Osteoblast (primary cell): Measurements from ENCODE around the gene NR2F1-AS1. TPM values are rescaled to one million over a fixed set of nuclear protein-coding genes. Genes with fewer than 3 reads are reported as not detected.

Source experiments
- DNase-seq: peaks from one replicate; pipeline ENCODE4 v3.0.0; 2011; ENCODE audit warnings: low spot score, mixed read lengths; ENCODE audit not compliant: insufficient read length; ENCODE audit errors: missing footprints
- H2AFZ ChIP-seq: 2 replicates; pipeline ENCODE4 v1.6.0; 2011; ENCODE audit warnings: mild to moderate bottlenecking, low read length
- H3K27ac ChIP-seq: 2 replicates; pipeline ENCODE4 v1.5.1; 2011; ENCODE audit warnings: mild to moderate bottlenecking, low read depth, low read length, moderate library complexity
- H3K27me3 ChIP-seq: 2 replicates; pipeline ENCODE4 v1.6.0; 2012; ENCODE audit warnings: mild to moderate bottlenecking, control low read depth, inconsistent platforms, low read length, moderate library complexity; ENCODE audit not compliant: insufficient read depth
- H3K36me3 ChIP-seq: 2 replicates; pipeline ENCODE4 v1.5.1; 2011; ENCODE audit warnings: mild to moderate bottlenecking, low read length, control low read depth, moderate library complexity; ENCODE audit not compliant: insufficient read depth
- H3K4me1 ChIP-seq: 2 replicates; pipeline ENCODE4 v1.5.1; 2011; ENCODE audit warnings: mild to moderate bottlenecking, low read length, control low read depth, moderate library complexity; ENCODE audit not compliant: insufficient read depth
- H3K4me2 ChIP-seq: 2 replicates; pipeline ENCODE4 v1.6.0; 2011; ENCODE audit warnings: mild to moderate bottlenecking, low read length; ENCODE audit not compliant: insufficient read depth
- H3K4me3 ChIP-seq: fragments of 200-600 bp; sonication (generic); 3 replicates; pipeline ENCODE4 v1.5.1; 2012; ENCODE audit warnings: mild to moderate bottlenecking, low read length, inconsistent platforms; ENCODE audit not compliant: insufficient read depth
- H3K79me2 ChIP-seq: 2 replicates; pipeline ENCODE4 v1.6.0; 2012; ENCODE audit warnings: mild to moderate bottlenecking, low read length, control low read depth, inconsistent platforms; ENCODE audit not compliant: insufficient read depth
- H3K9me3 ChIP-seq: 2 replicates; pipeline ENCODE4 v1.5.1; 2011; ENCODE audit warnings: low read depth, low read length, control low read depth
- H4K20me1 ChIP-seq: 2 replicates; pipeline ENCODE4 v1.6.0; 2012; ENCODE audit warnings: mild to moderate bottlenecking, low read length, control low read depth; ENCODE audit not compliant: insufficient read depth
- total RNA-seq: library from RNA; depleted of rRNA; stranded (reverse); fragments of >200 nt; gene quantifications from 2 replicates; pipeline ENCODE4 v1.2.3, GENCODE V29; 2012
- TF ChIP-seq, protein P1 (sequence below): IDR thresholded peaks from 2 replicates; pipeline ENCODE4 v1.5.1; 2011; ENCODE audit warnings: mild to moderate bottlenecking, low read depth, low read length, moderate library complexity; ENCODE audit errors: extremely low read depth

Gene NR2F1-AS1
- total RNA-seq, 1 donor, result 15.9 TPM

DNA sequence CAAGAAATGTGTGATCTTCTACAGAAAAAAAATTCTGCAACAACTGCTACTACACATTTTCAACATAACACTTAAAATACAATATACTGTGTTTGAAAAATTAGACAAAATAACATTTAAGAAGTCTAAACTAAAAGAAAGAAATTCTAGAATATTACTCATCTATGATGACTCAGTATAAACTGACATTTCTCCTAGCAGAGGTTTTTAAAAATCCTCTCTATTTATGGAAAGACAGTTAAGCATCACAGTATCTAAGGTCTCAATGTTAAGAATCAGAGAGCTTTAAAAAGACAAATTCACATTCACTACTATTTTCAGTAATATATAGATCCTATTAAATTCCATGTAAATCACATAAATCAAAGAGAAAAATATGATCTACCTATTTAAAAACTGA lies 61.3 kb downstream of the NR2F1-AS1 start:
- Histone ChIP-seq H3K36me3 (peaks cover 3% of the 10 kb centered on the region), H3K9me3 (no peaks in the 10 kb centered on the region), H4K20me1 (no peaks in the 10 kb centered on the region), H3K4me1 (peaks cover 15% of the 10 kb centered on the region), H2AFZ (no peak overlapping the region), H3K27me3 (no peaks in the 10 kb centered on the region), H3K4me2 (peak overlapping the region; percentile 20), H3K4me3 (no peak overlapping the region), H3K27ac (peak overlapping the region; percentile 69), H3K79me2 (peaks cover 5% of the 10 kb centered on the region)
- TF ChIP-seq, protein P1, sequence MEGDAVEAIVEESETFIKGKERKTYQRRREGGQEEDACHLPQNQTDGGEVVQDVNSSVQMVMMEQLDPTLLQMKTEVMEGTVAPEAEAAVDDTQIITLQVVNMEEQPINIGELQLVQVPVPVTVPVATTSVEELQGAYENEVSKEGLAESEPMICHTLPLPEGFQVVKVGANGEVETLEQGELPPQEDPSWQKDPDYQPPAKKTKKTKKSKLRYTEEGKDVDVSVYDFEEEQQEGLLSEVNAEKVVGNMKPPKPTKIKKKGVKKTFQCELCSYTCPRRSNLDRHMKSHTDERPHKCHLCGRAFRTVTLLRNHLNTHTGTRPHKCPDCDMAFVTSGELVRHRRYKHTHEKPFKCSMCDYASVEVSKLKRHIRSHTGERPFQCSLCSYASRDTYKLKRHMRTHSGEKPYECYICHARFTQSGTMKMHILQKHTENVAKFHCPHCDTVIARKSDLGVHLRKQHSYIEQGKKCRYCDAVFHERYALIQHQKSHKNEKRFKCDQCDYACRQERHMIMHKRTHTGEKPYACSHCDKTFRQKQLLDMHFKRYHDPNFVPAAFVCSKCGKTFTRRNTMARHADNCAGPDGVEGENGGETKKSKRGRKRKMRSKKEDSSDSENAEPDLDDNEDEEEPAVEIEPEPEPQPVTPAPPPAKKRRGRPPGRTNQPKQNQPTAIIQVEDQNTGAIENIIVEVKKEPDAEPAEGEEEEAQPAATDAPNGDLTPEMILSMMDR, result no peak
- no peak for DNase-seq

DNA sequence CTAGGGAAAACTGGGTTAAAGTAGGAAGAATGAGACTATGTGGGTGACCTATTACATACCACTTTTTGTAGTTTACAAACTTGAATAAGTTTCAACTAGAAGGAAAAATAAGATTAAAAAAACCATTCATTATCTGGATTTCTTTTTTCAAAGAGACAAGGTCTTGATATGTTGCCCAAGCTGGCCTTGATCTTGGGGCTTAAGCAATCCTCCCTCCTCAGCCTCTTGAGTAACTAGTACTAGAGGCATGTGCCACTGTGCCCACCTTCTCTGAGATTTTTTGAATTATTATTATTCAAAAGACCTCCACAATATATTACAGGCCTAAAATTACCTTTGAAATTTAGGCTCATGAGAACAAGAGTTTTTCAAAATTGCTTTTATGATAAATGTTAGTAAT lies 63.2 kb downstream of the NR2F1-AS1 start:
- TF ChIP-seq, protein P1, result no peak
- DNase-seq, result no peak
- Histone ChIP-seq H3K36me3 (no peaks in the 10 kb centered on the region), H3K27ac (no peak overlapping the region), H3K9me3 (no peaks in the 10 kb centered on the region), H2AFZ (no peak overlapping the region), H3K4me1 (peaks cover 15% of the 10 kb centered on the region), H3K4me2 (no peak overlapping the region), H3K79me2 (peaks cover 5% of the 10 kb centered on the region), H4K20me1 (no peaks in the 10 kb centered on the region), H3K27me3 (no peaks in the 10 kb centered on the region), H3K4me3 (no peak overlapping the region)

GRCh38 chr5:93513298-93513697 lies 67.7 kb downstream of the NR2F1-AS1 start:
- no peaks in the 10 kb centered on the region for H3K27me3 ChIP-seq
- H4K20me1 ChIP-seq, result no peaks in the 10 kb centered on the region
- no peak overlapping the region for H2AFZ ChIP-seq
- H3K9me3 ChIP-seq, result no peaks in the 10 kb centered on the region
- TF ChIP-seq, protein P1, result no peak
- DNase-seq, result no peak
- peak overlapping the region; percentile 91 for H3K27ac ChIP-seq
- H3K4me2 ChIP-seq, result peak overlapping the region; percentile 8
- H3K36me3 ChIP-seq, result no peaks in the 10 kb centered on the region
- peaks cover 7% of the 10 kb centered on the region for H3K4me1 ChIP-seq
- H3K79me2 ChIP-seq, result no peaks in the 10 kb centered on the region
- H3K4me3 ChIP-seq, result no peak overlapping the region

DNA sequence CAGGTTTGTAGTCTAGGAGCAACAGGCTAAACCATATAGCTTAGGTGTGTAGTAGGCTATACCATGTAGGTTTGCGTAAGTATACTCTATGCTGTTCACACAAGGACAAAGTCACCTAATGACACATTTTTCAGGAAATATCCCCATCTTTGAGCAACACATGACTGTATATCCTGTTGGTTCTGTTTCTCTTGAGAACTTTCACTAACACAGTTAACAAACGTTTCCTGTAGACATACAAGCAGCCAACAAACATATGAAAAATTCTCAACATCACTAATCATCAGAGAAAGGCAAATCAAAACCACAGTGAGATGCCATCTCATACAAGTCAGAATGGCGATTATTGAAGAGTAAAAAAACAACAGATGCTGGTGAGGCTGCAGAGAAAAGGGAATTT lies 68.2 kb downstream of the NR2F1-AS1 start:
- peak overlapping the region; percentile 71 for H3K4me2 ChIP-seq
- H3K4me1 ChIP-seq, result peaks cover 7% of the 10 kb centered on the region
- no peak for DNase-seq
- peak overlapping the region; percentile 91 for H3K27ac ChIP-seq
- H3K4me3 ChIP-seq, result peak overlapping the region; percentile 20
- H3K79me2 ChIP-seq, result no peaks in the 10 kb centered on the region
- no peaks in the 10 kb centered on the region for H3K9me3 ChIP-seq
- no peaks in the 10 kb centered on the region for H4K20me1 ChIP-seq
- no peaks in the 10 kb centered on the region for H3K36me3 ChIP-seq
- H2AFZ ChIP-seq, result peak overlapping the region; percentile 18
- H3K27me3 ChIP-seq, result no peaks in the 10 kb centered on the region
- TF ChIP-seq, protein P1, result no peak
